Loucy (cell line): ENCODE measurements around the gene CST9.

Experiments used
- H2AFZ ChIP-seq: fragments of 200-600 bp; sonication (generic); 2 replicates; pipeline ENCODE4 v1.6.0; 2016; ENCODE audit warnings: antibody characterized with exemption, mild to moderate bottlenecking, low read length, moderate library complexity
- H3F3A ChIP-seq: fragments of 200-600 bp; 2 replicates; pipeline ENCODE4 v1.6.0; 2016; ENCODE audit warnings: antibody characterized with exemption, low read depth, mild to moderate bottlenecking
- H3K27me3 ChIP-seq: fragments of 200-600 bp; sonication (generic); 2 replicates; pipeline ENCODE4 v1.6.1; 2014; ENCODE audit warnings: low read length, mild to moderate bottlenecking; ENCODE audit not compliant: insufficient read depth, poor library complexity, severe bottlenecking
- H3K36me3 ChIP-seq: fragments of 200-600 bp; sonication (generic); 2 replicates; pipeline ENCODE4 v1.6.1; 2016; ENCODE audit warnings: low read length; ENCODE audit not compliant: insufficient read depth
- H3K4me1 ChIP-seq: fragments of 200-600 bp; sonication (generic); 2 replicates; pipeline ENCODE4 v1.5.1; 2014; ENCODE audit warnings: low read length, mild to moderate bottlenecking; ENCODE audit not compliant: insufficient read depth, poor library complexity, severe bottlenecking
- H3K4me2 ChIP-seq: fragments of 200-600 bp; sonication (generic); 2 replicates; pipeline ENCODE4 v1.6.0; 2014; ENCODE audit warnings: antibody characterized with exemption, low read length, low read depth, mild to moderate bottlenecking; ENCODE audit not compliant: poor library complexity, severe bottlenecking
- H3K4me3 ChIP-seq: fragments of 200-600 bp; sonication (generic); 2 replicates; pipeline ENCODE4 v1.5.1; 2014; ENCODE audit warnings: low read length, mild to moderate bottlenecking, mixed read lengths; ENCODE audit not compliant: poor library complexity, severe bottlenecking
- H3K79me2 ChIP-seq: fragments of 200-600 bp; sonication (generic); 2 replicates; pipeline ENCODE4 v1.6.1; 2014; ENCODE audit warnings: low read length; ENCODE audit not compliant: insufficient read depth
- H3K9ac ChIP-seq: fragments of 200-600 bp; sonication (generic); 2 replicates; pipeline ENCODE4 v1.6.0; 2014; ENCODE audit warnings: mild to moderate bottlenecking, low read depth, low read length, moderate library complexity; ENCODE audit not compliant: poor library complexity, severe bottlenecking
- H3K9me2 ChIP-seq: fragments of 200-600 bp; sonication (generic); replicated peaks from 2 replicates; pipeline ENCODE4 v1.6.1; 2016; ENCODE audit warnings: low read depth, low read length, mixed read lengths
- H3K9me3 ChIP-seq: fragments of 200-600 bp; sonication (generic); 2 replicates; pipeline ENCODE4 v1.6.1; 2014; ENCODE audit warnings: mild to moderate bottlenecking, antibody characterized with exemption, low read length, low read depth; ENCODE audit not compliant: insufficient read depth
- H4K20me1 ChIP-seq: fragments of 200-600 bp; sonication (generic); 2 replicates; pipeline ENCODE4 v1.6.0; 2014; ENCODE audit warnings: antibody characterized with exemption, low read length, mild to moderate bottlenecking; ENCODE audit not compliant: insufficient read depth, poor library complexity, severe bottlenecking
- EZH2phosphoT487 ChIP-seq: fragments of 200-600 bp; IDR thresholded peaks from 2 replicates; pipeline ENCODE4 v1.6.1; 2018; ENCODE audit warnings: antibody characterized with exemption, mild to moderate bottlenecking, moderate library complexity, borderline replicate concordance
- TF ChIP-seq, protein P1 (sequence below): fragments of 200-600 bp; sonication (generic); conservative IDR thresholded peaks from 2 replicates; pipeline ENCODE4 v1.5.1; 2014; ENCODE audit warnings: mild to moderate bottlenecking, antibody characterized with exemption, low read length

Gene CST9

GRCh38 chr20:23629017-23629541 lies 23.4 kb upstream of the CST9 start:
- H2AFZ ChIP-seq, result no peak overlapping the region
- no peaks in the 10 kb centered on the region for H3K9me3 ChIP-seq
- no peaks in the 10 kb centered on the region for H3F3A ChIP-seq
- H3K9me2 ChIP-seq, result no peaks in the 10 kb centered on the region
- TF ChIP-seq, protein P1, sequence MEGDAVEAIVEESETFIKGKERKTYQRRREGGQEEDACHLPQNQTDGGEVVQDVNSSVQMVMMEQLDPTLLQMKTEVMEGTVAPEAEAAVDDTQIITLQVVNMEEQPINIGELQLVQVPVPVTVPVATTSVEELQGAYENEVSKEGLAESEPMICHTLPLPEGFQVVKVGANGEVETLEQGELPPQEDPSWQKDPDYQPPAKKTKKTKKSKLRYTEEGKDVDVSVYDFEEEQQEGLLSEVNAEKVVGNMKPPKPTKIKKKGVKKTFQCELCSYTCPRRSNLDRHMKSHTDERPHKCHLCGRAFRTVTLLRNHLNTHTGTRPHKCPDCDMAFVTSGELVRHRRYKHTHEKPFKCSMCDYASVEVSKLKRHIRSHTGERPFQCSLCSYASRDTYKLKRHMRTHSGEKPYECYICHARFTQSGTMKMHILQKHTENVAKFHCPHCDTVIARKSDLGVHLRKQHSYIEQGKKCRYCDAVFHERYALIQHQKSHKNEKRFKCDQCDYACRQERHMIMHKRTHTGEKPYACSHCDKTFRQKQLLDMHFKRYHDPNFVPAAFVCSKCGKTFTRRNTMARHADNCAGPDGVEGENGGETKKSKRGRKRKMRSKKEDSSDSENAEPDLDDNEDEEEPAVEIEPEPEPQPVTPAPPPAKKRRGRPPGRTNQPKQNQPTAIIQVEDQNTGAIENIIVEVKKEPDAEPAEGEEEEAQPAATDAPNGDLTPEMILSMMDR, result no peak
- no peak for TF ChIP-seq EZH2phosphoT487
- no peak overlapping the region for H3K4me2 ChIP-seq
- no peaks in the 10 kb centered on the region for H3K36me3 ChIP-seq
- no peaks in the 10 kb centered on the region for H3K4me1 ChIP-seq
- H3K4me3 ChIP-seq, result no peak overlapping the region
- H3K79me2 ChIP-seq, result no peaks in the 10 kb centered on the region
- no peaks in the 10 kb centered on the region for H3K27me3 ChIP-seq
- no peak overlapping the region for H3K9ac ChIP-seq
- H4K20me1 ChIP-seq, result no peaks in the 10 kb centered on the region

- no peaks in the 10 kb centered on the region for H3K79me2 ChIP-seq
- H3K9me3 ChIP-seq, result no peaks in the 10 kb centered on the region
- H3F3A ChIP-seq, result no peaks in the 10 kb centered on the region
- no peaks in the 10 kb centered on the region for H3K4me1 ChIP-seq
- no peaks in the 10 kb centered on the region for H3K27me3 ChIP-seq
- no peak for TF ChIP-seq EZH2phosphoT487
- TF ChIP-seq, protein P1, result no peak
- no peak overlapping the region for H3K9ac ChIP-seq
- H4K20me1 ChIP-seq, result no peaks in the 10 kb centered on the region
- H3K9me2 ChIP-seq, result no peaks in the 10 kb centered on the region
- no peak overlapping the region for H2AFZ ChIP-seq
- no peak overlapping the region for H3K4me2 ChIP-seq
- no peaks in the 10 kb centered on the region for H3K36me3 ChIP-seq
- no peak overlapping the region for H3K4me3 ChIP-seq
Measured at GRCh38 chr20:23628402-23629016, 22.8 kb upstream of the CST9 start.

DNA sequence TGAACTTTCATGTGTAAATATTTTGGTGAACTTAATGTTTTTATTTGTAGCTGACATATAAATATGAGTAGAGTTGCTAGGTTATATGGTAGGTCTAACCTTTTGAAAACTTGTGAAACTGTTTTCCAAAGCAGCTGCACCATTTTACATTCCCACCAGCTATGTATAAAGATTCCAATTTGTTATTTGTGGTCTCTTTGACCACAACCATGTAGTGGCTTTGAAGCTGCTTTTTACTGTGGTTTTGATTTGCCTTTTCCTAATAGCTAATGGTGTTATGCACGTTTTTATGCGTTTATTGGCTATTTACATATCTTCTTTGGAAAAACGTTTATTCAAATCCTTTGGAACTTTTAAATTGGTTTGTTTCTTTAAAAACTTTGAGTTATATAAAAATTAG lies 21.8 kb upstream of the CST9 start:
- Histone ChIP-seq H3K9ac (no peak overlapping the region), H3K9me2 (no peaks in the 10 kb centered on the region), H3K79me2 (no peaks in the 10 kb centered on the region), H4K20me1 (no peaks in the 10 kb centered on the region), H3K27me3 (no peaks in the 10 kb centered on the region), H3K4me3 (no peak overlapping the region), H3K9me3 (no peaks in the 10 kb centered on the region), H2AFZ (no peak overlapping the region), H3K4me1 (no peaks in the 10 kb centered on the region), H3F3A (no peaks in the 10 kb centered on the region), H3K4me2 (no peak overlapping the region), H3K36me3 (no peaks in the 10 kb centered on the region)
- TF ChIP-seq, protein P1, result no peak
- no peak for TF ChIP-seq EZH2phosphoT487
